Measurements from ENCODE around the gene RAMP3.

The RAMP3 gene

DNA sequence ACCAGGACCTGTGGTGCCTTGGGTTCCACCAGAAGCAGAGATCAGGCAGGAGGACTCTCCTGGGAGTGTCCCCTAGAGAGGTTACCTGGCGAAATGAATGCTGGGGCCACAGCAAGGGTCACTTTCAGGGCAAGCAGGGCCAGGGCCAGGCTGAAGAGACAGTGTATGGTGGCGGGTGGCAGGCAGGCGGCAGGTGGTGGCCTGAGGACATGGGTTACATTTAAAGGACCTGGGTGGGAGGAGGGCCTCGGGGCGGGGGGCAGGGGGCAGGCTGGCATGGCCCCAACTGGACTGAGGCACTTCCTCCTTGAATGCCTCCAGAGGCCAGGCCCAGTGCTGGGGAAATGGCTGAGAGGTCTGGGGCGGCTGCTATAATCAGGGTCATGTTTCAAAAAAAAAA lies 31.4 kb upstream of the RAMP3 start:
- H3K9me3 ChIP-seq (ENCODE audit: control insufficient read depth, low read length): no peaks in the 10 kb centered on the region
- no peak overlapping the region for H3K4me2 ChIP-seq (ENCODE audit: low read length)
- no peak for TF ChIP-seq CTCF (IDR thresholded peaks at IDR 0.05)
- H3K27ac ChIP-seq: no peak overlapping the region
- no peaks in the 10 kb centered on the region for H3K27me3 ChIP-seq (ENCODE audit: control insufficient read depth, insufficient read depth, low read length)
- H3K4me3 ChIP-seq (ENCODE audit: low read depth, low read length): no peak overlapping the region
- H2AFZ ChIP-seq: no peak overlapping the region
- no peaks in the 10 kb centered on the region for H3K36me3 ChIP-seq (ENCODE audit: control insufficient read depth, insufficient read depth, low read length)
- H3K4me1 ChIP-seq: no peaks in the 10 kb centered on the region
- H3K79me2 ChIP-seq: no peaks in the 10 kb centered on the region
- H3K9ac ChIP-seq: no peak overlapping the region

- TF ChIP-seq CTCF (IDR thresholded peaks at IDR 0.05): no peak
- H3K9ac ChIP-seq: no peak overlapping the region
- no peaks in the 10 kb centered on the region for H3K9me3 ChIP-seq (ENCODE audit: control insufficient read depth, low read length)
- no peak overlapping the region for H3K4me2 ChIP-seq (ENCODE audit: low read length)
- H2AFZ ChIP-seq: no peak overlapping the region
- no peaks in the 10 kb centered on the region for H3K4me1 ChIP-seq
- no peaks in the 10 kb centered on the region for H3K27me3 ChIP-seq (ENCODE audit: control insufficient read depth, insufficient read depth, low read length)
- no peaks in the 10 kb centered on the region for H3K36me3 ChIP-seq (ENCODE audit: control insufficient read depth, insufficient read depth, low read length)
- no peak overlapping the region for H3K27ac ChIP-seq
- no peaks in the 10 kb centered on the region for H3K79me2 ChIP-seq
- no peak overlapping the region for H3K4me3 ChIP-seq (ENCODE audit: low read depth, low read length)
Measured at GRCh38 chr7:45126920-45127319, 30.7 kb upstream of the RAMP3 start.

- no peaks in the 10 kb centered on the region for H3K4me1 ChIP-seq
- no peak overlapping the region for H3K4me3 ChIP-seq (ENCODE audit: low read depth, low read length)
Measured at GRCh38 chr7:45129181-45129800, 28.3 kb upstream of the RAMP3 start.

GRCh38 chr7:45129906-45130305 lies 27.7 kb upstream of the RAMP3 start:
- H3K9ac ChIP-seq: no peak overlapping the region
- no peak overlapping the region for H3K4me2 ChIP-seq (ENCODE audit: low read length)
- H3K27me3 ChIP-seq (ENCODE audit: control insufficient read depth, insufficient read depth, low read length): no peaks in the 10 kb centered on the region
- no peaks in the 10 kb centered on the region for H3K36me3 ChIP-seq (ENCODE audit: control insufficient read depth, insufficient read depth, low read length)
- H2AFZ ChIP-seq: no peak overlapping the region
- no peaks in the 10 kb centered on the region for H3K4me1 ChIP-seq
- H3K4me3 ChIP-seq (ENCODE audit: low read depth, low read length): no peak overlapping the region
- H3K27ac ChIP-seq: no peak overlapping the region
- TF ChIP-seq CTCF (IDR thresholded peaks at IDR 0.05): no peak
- no peaks in the 10 kb centered on the region for H3K79me2 ChIP-seq
- no peaks in the 10 kb centered on the region for H3K9me3 ChIP-seq (ENCODE audit: control insufficient read depth, low read length)

More at GRCh38 chr7:45129181-45129800, 28.3 kb upstream of the RAMP3 start:
- H3K27ac ChIP-seq: no peak overlapping the region
- no peak overlapping the region for H2AFZ ChIP-seq
- no peak overlapping the region for H3K9ac ChIP-seq
- no peak overlapping the region for H3K4me2 ChIP-seq (ENCODE audit: low read length)
- no peaks in the 10 kb centered on the region for H3K79me2 ChIP-seq
- no peaks in the 10 kb centered on the region for H3K36me3 ChIP-seq (ENCODE audit: control insufficient read depth, insufficient read depth, low read length)
- no peaks in the 10 kb centered on the region for H3K9me3 ChIP-seq (ENCODE audit: control insufficient read depth, low read length)
- no peak for TF ChIP-seq CTCF (IDR thresholded peaks at IDR 0.05)
- no peaks in the 10 kb centered on the region for H3K27me3 ChIP-seq (ENCODE audit: control insufficient read depth, insufficient read depth, low read length)

DNA sequence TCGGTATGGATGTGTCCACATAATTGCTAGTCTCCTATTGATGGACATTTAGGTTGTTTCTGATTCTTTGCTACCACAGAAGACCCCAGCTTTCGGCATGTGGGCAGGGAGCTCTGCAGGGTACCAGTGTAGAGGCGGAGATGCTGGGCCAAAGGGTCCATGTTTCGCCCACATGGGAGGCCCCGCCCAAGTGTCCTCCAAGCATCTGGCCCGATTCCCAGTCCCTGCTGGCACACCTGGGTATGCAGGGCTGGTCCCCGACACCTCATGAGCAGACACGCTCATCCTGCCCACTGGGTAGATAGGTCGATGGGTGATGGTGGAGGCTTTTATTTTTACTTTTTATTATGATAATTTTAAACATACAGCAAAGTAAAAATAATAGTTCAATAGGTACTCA lies 26.7 kb upstream of the RAMP3 start:
- Histone ChIP-seq H2AFZ (no peak overlapping the region), H3K27me3 (ENCODE audit: control insufficient read depth, insufficient read depth, low read length) (no peaks in the 10 kb centered on the region), H3K27ac (no peak overlapping the region), H3K4me2 (ENCODE audit: low read length) (no peak overlapping the region), H3K79me2 (no peaks in the 10 kb centered on the region), H3K4me1 (no peaks in the 10 kb centered on the region), H3K9ac (no peak overlapping the region), H3K36me3 (ENCODE audit: control insufficient read depth, insufficient read depth, low read length) (no peaks in the 10 kb centered on the region), H3K4me3 (ENCODE audit: low read depth, low read length) (no peak overlapping the region), H3K9me3 (ENCODE audit: control insufficient read depth, low read length) (no peaks in the 10 kb centered on the region)
- TF ChIP-seq CTCF (IDR thresholded peaks at IDR 0.05): no peak
